GM19240 (cell line): ENCODE data around the gene GNB5.
A peak's percentile ranks its signal among the peaks of the same experiment; 100 is the strongest.

Experiments
- DNase-seq: peaks from one replicate; pipeline ENCODE4 v3.0.0; 2011; ENCODE audit warnings: low spot score; ENCODE audit not compliant: insufficient read length

Gene GNB5

DNA sequence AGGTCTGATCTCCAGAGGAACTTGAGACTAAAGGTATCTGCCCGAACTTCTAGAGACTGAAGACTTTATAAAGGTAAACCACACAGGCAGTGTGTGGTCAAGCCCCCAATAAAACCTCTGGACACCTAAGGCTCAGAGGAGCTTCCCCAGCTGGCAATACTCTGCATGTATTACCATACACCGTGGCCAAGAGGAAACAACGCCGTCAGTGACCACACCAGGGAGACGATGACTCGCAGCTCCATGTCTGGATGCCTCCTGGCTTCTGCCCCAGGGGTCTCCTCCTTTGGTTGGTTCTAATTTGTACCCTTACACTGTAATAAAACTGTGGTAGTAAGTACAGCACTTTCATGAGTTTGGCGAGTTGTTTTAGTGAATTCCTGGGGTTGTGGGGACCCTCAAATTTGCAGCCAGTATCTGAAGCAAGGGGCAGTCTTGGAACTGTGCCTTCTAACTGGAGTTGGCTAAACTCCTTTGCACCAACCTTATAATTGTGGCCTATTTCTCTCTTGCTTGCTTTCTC, 46.5 kb downstream of the GNB5 start:
- DNase-seq: no peak

DNA sequence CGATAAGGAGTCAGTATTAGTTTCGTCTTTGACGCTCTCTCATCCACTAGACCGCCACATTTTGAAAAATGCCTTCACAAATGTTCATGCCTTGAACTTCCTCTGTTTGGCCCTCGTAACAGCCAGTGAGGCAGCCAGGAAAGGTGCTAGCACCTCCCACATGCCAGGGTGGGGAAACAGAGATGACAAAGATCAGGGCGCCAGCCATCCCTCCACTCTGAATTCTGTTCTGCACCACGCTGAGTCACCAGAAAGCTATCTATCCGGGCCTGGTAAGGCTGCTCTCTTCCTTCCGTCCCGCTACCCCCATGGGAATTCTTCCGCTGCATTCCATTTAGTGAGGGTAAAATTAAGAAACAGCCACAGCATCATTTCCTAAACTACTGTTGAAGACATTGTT, 47.3 kb downstream of the GNB5 start:
- no peak for DNase-seq

DNA sequence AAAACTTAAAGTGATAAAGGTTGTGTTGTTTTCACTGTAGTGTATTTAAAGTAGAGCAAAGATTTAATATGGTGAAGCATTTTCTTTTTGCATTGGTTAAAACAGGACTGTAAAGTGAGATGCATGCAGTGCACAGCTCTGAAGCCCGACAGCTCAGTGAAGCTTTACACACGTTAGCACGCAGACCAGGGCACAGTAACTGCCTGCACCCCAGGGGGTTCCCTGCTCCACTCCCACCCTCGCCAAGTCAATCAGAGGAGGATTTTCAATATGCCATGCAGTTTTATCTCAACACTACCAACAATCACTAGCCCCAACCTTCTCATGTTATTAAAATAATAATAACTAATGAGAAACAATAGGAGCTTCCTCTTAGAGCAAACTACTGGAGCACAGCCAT, 50.5 kb downstream of the GNB5 start:
- DNase-seq: no peak

DNA sequence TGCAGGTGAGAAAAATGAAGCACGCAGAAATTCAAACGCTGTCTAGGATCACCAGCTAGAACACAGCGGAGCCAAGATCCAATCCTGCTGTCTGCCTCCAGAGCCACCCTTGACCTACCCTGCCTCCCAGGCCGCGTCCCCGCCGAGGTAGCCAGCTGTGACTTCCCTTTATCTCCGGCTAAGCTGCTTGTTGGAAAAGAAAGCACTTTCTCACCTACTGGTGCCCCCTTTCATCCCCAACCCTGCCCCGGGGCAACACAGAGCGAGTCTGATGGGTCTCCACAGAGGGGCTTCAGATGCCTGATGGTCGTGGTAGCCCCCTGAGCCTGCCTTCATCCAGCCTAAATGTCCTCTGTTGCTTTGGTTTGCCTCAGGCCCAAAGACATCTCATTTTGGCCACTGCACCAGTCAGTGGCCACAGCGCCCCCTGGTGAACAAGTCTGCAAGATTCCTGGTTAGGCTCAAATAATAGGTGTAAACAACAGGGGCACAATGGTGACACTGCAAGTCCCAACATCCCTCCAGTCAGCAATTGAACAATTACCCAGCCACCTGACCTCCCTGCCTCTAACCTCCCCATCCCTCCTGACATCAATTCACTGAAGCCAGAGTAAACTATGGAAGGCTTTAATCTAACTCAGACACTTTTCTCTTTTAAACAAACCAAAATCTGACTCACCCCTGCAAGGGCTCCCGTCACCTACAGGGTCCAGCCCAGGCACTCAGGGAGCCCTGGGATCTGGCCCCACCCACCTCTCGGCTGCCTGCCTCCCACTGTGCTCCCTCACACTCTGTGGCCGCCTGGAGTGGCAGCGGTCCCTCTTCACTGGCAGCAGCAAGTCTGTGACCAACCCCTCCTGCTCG, 51.4 kb downstream of the GNB5 start:
- peak; percentile 65 for DNase-seq

DNA sequence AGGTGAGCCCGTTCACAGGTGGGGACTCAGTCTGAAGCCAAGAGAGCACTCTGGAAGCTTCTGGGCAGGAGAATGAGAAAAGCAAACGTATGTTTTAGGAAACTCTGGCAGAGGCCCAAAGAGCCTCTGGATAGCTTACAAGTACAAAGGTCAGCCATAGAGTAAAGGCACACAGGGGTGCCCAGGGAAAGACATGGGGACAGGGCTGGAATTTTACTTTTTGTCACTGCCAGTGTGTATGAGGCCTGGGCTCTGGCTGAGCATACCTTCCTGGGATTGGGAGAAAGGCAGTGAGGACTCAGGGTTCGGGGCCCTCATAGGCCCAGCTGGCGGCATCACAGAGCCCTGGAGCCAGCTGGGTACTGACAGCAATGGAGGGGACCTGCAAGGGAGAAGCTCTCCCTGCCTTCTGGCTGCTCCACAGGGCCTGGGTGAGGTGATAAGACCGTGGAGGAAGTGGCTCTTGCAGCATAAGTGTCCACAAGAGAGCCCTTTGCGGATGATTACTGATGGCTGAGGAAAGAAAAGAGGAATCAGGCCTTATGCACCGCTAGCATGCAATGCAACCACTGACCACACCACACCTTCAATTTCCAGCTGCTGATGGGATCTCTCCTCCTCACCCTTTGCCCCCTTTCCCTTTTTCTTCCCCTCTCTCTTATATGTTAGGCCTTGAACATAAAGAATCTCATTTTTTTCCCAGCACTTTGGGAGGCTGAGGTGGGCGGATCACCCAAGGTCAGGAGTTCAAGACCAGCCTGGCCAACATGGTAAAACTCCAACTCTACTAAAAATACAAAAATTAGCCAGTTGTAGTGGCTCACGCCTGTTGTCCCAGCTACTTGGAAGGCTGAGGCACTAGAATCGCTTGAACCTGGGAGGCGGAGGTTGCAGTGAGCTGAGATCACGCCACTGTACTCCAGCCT, 53.5 kb downstream of the GNB5 start:
- DNase-seq: no peak

DNA sequence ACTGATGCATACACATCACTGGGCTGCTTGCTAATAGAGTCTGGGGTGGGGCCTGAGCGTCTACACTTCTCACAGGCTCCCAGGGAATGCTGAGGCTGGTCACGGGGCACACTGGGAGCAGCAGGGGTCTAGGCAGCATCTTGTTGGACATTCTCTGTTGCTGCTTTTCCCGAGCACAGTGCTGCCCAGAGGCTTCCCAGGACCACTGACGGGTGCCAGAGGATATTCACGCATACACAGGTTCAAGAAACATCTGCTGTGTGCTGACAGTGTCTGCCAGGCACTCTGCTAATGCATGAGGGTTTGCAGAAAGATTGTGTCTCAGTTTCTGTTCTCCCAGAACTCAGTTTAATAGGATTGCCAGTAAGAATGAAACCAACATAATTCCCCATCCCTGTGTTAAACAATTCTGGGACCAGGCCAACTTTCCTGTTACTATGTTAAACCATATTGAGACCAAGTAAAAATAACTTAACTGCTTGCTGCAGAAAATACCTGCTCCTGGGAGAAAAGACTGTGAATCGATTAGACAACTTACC, 54.7 kb downstream of the GNB5 start:
- no peak for DNase-seq

DNA sequence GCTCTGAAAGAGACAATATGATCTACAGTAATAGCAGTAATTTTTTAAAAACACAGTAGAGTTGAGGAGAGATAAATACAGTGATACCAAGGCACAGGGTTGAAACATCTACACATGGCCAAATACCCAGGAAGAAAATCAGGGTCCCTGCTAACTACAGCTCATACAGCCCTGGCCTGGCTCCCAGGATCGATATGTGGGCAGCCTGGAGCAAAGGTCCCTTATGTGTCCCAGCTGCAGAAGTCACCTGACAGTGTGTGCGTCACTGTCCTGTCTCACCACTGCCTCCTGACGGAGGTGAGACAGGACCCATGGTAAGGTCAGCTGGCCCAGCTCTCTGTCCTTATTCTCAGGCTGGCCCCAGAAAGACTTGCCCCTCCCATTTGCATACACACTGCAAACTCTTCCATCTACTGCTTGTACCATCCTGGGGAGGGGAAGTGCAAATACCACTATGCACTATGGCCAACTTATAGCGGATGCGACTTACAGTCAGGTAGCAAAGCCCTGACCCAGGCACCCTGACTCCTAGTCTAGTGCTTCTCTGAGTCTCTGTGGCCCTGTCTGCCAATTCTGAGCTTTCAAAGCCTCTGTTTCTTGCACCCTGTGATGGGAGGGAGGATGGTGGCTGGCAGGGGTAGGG, 56.6 kb downstream of the GNB5 start:
- DNase-seq: no peak

DNA sequence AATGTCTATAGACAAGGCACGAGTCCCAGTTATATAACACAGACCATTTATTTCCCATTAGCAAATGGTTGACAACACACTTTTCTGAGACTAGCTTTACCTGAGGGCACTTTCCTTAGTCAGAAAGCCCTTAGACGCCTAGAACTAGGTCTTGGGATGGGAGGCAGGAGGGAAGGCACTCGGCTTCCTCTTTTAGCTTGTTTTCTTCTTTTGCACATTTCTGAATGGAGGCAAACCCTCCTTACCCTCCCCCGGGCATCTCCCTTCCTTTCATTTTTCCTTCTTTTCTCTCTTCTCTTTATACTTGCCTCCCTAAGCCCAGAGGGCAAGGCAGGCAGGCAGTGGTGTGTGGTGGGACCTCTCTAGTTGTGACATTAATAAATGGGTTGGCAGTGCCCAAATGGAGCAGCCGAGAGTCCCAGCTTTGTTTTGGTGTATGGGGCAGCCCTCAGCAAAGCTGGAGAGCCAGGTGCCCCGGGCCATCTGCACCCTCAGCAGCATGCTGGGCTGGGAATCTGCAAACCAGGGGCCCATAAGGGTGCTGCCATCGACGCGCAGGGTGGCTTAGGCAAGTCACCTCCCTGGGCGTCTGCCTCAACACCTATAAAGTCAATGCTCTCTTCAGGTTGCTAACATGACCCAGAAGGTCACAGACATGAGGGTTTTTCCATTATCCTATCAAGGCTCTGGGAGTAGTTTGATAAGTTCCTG, 57.5 kb downstream of the GNB5 start:
- DNase-seq: no peak

DNA sequence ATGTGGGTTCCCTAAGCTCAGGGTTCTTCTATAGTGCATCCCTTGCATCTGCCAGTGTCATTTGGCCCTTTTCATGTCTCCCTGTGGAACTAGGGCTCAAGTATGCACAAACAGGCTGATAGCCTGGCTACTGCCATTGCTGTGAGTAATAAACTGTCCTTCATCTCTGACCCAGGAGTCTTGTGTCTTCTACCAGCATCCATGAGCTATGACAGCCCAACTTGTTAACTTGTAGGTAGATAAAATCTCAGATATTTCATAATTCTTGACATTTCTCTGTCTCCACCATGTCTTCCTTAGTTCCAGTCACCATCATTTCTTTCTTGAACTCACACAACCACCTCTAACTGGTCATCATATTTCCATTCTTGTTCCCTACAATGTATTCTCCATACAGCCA, 59.1 kb downstream of the GNB5 start:
- no peak for DNase-seq

DNA sequence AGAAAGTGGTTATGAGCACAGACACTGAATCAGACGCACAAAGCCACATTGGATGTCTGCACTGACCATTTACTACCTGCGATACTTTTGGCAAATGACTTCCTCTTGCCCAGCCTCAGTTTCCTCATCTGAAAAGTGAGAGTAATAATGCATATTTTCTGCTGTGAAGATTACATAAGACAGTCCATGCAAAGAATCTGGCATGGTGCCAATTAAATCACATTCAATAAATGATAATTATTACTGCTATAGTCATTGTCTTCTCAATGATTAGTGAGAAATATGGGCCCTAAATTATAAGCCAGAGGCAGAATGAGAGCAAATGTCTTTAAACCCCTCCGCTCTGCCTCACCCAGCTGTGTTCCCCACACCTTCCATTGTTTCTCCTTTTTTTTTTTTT, 62.6 kb downstream of the GNB5 start:
- DNase-seq: no peak

DNA sequence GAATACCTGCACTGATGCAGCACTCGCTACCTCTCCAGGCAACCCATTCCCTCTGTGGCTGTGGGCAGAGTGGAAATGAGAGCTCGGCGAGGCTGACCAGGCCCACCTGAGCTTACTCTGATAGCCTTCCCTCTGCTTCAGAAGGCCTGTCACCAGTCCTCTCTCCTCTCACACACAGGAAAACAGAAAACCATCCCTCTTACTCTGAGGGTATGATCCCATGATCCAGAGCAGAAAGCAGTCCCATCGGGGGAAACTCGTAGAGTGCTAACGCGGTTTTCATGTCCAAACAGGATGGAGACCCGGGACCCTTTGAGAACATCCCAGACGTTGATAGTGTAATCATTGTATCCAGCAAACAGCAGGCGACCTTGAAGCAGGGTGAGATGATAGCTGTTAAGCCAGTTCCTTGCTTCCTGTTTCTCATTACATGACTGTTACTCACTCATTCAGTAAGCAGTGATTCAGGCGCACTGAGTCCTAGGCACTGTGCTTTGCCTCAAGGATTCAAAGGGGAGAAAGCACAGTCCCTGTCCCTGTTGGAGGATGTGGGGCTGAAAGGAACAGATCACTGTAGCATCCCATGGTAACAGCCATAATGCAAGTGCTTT, 66.8 kb downstream of the GNB5 start:
- no peak for DNase-seq

DNA sequence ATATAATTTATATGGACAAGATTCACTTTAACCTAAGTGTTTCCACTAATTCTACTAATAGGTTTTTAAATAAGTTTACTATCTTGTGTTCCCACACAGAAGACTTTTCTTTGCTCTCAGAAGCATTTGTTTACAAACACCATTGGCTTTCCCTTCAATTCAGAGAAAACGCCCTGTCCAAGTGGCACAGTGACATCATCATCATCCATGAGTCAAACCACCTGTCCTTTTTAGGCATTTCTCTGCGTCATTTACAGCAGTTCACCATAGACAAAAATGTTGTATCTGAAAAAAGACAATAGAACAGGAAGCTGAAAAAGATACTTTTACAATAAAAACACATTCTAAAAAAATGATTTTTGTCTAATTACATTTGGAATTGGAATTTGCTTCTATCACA, 69.3 kb downstream of the GNB5 start:
- DNase-seq: no peak

DNA sequence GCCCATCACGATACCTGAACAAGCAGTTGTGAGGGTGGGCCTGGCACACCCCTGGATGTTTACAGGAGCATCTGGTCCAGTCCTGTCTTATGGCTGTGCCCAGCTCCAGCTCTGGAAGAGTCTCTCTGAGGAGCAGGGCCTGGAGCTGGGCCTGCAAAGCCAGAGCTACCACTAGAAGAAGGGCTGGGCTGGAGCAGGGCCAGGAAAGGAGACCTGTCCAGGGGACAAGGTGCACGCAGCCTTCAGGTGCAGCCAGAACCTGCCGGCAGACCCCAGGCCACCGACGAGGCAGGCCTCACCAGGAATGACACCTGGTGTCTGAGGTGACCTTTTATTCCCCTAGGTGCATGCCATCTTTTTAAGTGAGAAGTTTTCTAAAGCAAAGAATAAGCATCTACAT, 70.2 kb downstream of the GNB5 start:
- DNase-seq: no peak

DNA sequence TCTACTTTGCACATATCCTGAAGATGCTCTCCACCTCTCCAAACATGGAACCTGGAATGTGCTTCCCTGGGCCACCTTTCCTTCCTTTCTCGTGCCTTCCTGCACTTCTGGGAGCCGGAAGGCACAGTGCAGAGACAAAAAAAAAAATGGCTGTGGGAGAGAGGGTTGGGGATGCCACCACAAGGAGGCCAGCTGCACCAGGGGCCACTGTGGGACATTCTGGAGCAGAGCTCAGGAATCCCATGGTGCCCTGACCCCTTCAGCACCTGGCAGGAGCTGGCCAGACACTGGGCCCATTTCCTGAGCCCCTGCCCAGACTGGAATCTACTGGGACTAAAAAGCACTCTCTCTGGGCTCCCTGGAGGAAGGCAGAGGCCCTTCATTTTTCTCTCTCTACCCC, 70.7 kb downstream of the GNB5 start:
- DNase-seq: no peak

DNA sequence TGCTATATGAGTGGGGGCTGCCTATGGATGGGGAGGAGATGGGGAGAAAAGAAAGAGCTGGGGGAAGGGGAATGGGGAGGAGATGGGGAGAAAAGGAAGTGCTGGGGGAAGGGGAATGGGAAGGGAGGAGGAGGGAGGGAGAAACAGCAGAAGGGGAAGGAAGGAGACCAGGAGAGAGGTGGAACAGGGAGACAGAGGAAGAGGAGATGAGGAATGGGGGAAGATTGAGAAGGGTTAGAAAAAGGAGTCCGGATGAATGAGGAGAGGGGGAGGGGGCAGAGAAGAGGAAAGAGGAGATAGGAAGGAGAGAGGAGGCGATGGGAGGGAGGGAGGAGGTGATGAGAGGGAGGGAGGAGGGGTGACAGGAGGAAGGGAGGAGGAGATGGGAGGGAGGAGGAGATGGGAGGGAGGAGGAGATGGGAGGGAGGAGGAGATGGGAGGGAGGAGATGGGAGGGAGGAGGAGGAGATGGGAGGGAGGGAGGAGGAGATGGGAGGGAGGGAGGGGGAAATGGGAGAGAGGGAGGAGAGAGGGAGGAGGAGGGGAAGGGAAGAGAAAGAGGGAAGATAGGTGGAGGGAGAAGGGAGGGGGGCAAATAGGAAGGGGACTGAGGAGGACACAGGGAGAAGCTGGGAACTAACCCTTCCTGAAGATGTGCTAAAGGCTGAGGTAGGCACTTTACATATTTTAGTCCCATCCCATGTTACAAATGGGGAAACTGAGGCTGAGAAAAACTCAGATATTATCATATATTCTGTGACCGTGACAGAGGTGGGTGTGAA, 72.0 kb downstream of the GNB5 start:
- no peak for DNase-seq

DNA sequence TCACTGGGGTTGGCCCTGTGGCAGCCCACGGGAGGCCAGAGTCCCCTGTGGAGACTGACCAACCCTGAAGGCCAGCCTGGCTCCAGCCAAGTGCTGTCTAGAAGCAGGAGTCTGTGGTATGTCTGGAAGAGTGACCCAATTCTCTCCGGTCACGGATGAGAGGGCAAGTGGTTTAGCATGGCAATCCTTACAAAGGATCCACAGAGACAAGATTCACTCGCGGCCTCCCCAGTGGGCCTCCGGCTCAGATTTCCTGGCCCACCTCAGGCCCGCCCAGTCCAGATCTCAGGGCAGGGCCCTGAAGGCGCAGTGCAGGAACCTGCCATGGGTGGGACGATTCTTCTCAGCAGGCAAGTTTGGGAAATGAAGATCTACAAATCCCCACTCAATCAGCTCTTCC, 73.6 kb downstream of the GNB5 start:
- no peak for DNase-seq

DNA sequence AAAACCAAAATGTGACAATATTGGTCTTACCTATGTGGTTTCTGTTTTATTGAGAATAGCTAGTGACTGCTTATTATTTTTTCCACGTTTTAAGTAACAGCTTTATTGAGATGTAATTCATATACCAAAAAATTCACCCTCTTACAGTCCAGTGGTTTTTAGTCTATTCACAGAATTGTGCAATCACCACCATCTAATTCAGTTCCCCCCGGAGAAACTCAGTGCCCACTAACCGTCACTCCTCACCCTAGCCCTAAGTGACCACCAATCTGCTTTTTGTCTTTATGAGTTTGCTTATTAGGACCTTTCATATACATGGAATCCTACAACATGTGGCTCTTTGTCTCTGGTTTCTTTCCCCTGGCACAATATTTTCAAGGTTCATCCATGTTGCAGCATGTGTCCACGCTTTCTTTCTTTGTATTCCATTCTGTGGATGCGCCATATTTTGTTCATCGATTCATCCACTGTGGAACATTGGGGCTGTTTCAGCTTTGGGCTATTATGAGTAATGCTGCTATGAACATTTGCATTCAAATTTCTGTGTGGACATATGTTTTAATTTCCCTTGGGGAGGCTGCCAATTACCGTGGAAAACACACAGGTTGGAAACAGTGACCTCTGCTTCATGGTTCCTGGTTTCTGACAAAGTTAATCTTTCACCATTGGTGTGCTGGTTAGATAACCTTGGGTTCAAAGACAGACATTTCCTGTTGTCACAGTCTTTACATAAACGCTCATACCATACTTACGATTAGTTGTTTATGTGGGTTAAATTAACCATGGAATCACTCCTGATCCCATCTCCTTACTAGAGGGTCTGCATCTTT, 75.4 kb downstream of the GNB5 start:
- no peak for DNase-seq

DNA sequence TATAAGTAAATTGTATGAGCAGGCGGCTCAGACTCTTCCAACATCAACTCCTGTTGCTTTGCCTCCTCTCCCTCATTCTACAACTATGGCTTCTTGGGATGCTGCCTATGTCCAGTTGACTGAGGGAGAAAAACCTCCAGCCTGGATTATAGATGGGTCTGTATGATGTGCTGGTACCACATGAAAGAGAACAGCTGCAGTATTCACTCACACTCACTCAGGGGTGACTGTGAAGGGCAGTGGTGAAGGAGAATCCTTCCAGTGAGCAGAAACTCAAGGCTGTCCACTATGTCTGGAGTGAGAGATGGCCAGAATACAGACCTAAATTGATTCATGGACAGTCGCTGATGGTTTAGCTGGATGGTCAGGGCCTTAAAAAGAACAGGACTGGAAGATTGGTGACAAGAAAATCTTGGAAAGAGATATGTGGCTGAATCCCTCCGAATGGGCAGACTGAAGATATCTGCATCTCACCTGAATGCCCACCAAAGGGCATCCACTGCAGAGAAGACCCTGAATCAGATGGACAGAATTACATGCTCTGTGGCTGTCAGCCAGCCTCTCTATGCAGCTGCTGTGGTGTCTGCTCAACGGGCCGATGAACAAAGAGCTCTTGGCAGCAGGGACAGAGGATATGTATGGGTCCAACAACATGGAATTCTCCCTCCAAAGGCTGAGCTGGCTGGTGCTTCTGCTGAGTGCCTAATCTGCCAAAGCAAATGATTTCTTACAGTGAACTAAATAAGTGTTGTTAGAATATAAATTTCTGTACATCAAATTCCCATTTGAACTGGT, 76.7 kb downstream of the GNB5 start:
- DNase-seq: no peak
